GM18511 (cell line): ENCODE results near the gene TUBA4B.
"Not testable (repeated sequence)": the region's sequence is repeated elsewhere in the genome, so short reads cannot be mapped to it uniquely, and the experiment has no call there.

ENCODE experiments used
- ATAC-seq: cut with Tn5 transposase; IDR thresholded peaks from one replicate; pipeline ENCODE4 v1.9.1; 2021; ENCODE audit warnings: mild to moderate bottlenecking, moderate library complexity; ENCODE audit not compliant: unreplicated experiment

Gene TUBA4B

GRCh38 chr2:219273937-219274336 is 20.9 kb downstream of the TUBA4B start:
- ATAC-seq, result no peak

GRCh38 chr2:219274361-219274921 is 21.4 kb downstream of the TUBA4B start:
- ATAC-seq, result no peak

- ATAC-seq, result no peak
Measured at GRCh38 chr2:219277703-219278654, 24.9 kb downstream of the TUBA4B start.

GRCh38 chr2:219278655-219279150 is 25.7 kb downstream of the TUBA4B start:
- no peak for ATAC-seq

DNA sequence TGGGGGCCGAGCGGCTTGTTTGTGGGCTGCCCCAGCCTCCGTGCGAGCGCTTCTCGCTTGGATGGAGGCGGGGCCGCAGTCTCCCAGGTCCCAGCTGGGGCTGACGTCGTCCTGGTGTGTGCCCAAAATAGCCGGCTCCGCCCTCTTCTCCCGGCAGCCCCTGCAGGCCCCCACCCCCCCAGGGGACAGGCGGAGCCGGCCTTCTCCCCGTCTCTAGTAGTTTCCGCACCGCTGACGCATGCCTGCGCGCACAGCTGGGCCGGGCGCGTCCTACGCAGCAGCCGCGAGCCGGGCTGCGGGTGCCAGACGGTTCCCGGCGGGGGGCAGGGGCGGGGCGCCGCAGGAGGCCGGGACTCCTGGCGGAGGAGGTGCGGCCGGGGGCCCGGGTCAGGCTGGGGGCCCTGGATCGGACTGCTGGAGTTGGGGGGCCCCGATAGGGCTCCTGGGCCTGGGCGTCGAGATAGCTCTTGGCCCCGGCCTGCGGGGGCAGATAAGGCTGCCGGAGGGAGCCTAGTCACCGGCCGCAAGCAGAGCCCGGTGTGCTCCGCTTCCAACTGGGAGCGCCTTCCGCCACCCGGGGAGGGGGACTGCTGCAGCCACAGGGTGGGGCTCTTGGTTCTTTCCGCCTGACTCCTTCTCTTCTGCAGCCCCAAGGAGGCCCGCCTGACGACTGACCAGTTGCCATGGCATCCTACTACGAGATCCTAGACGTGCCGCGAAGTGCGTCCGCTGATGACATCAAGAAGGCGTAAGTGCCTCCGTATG is 26.3 kb downstream of the TUBA4B start, which contains the start of gene DNAJB2:
Gene DNAJB2, plus strand, starts transcription at position 216 of the 765 bp plus-strand sequence. Its CDS starts 468 bp downstream, at position 684.
- ATAC-seq, result peak; percentile 87

- no peak for ATAC-seq
Measured at GRCh38 chr2:219279916-219280516, 27.0 kb downstream of the TUBA4B start.

DNA sequence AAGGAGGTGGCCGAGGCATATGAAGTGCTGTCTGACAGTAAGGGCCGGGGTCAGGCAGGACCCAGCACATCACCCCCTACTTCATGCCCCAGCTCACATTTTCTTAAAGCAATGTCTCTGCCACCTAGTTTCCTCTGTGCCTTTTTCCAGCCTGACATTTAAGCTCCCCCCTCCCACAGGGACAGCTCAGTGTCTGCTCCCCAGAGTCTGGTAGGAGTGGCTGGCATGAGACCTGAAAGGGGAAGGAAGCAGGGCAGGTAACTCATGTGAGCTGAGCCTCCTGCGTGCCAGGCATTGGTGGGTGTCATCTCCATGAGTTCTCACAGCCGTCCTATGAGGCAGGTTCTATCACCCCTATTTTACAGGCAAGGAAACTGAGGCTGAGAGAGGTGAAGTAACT is 27.6 kb downstream of the TUBA4B start:
- no peak for ATAC-seq

DNA sequence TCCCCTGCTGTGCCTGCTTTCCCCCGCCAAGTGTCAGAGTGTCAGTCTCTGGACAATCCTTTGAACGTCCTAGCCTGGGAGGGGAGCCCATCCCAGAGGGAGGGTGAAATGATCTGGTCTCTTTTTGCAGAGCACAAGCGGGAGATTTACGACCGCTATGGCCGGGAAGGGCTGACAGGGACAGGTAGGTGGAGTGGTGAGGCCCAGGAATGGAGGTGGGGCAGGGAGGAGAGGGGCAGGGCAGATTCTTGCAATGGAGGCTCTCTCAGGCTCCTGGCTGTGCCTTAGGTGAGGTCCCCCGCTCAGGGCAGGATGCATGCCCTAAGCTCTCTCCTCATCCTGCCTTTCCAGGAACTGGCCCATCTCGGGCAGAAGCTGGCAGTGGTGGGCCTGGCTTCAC is 28.5 kb downstream of the TUBA4B start:
- ATAC-seq, result no peak

DNA sequence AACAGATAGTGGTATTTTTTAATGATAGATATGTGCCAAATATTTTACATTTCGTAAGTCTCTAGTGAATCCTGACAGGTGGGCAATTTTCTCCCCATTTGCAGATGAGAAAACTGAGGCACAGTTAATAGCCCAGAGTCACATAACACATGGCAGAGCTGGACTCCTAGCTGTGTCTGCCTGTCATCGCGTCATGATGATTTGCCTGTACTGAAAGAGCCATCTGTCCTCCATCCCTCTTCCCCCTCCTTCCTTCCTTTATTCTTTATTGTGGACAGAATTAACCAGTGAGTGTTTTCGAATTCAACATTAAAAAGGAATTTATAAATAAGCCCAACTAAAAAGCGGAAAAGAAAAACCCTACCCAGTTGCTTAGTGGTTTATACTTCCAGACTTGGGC is 29.3 kb downstream of the TUBA4B start:
- no peak for ATAC-seq

DNA sequence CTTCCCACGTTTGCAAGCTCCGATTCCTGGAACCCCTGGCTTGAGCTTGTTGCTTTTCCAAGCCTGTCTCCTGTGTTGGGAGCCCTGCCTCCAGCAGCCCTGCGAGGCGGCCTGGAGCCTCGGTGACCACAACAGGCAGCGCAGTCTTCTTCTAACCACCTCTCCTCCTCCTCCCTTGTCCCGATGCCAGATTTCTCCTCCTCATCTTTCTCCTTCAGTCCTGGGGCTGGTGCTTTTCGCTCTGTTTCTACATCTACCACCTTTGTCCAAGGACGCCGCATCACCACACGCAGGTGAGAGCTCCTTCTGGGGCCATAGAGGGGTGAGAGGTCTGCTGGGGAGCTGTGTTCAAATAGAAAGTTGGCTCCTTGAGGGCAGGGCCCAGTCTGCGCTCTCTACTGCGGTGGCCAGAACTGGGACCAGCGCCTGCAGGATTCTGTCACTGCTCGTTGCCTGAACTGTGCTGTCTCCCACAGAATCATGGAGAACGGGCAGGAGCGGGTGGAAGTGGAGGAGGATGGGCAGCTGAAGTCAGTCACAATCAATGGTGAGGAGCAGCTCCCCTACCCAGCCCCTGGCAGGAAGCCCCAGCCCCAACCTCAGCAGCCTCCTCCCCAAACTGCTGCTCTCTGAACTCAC is 30.0 kb downstream of the TUBA4B start:
- ATAC-seq, result no peak

DNA sequence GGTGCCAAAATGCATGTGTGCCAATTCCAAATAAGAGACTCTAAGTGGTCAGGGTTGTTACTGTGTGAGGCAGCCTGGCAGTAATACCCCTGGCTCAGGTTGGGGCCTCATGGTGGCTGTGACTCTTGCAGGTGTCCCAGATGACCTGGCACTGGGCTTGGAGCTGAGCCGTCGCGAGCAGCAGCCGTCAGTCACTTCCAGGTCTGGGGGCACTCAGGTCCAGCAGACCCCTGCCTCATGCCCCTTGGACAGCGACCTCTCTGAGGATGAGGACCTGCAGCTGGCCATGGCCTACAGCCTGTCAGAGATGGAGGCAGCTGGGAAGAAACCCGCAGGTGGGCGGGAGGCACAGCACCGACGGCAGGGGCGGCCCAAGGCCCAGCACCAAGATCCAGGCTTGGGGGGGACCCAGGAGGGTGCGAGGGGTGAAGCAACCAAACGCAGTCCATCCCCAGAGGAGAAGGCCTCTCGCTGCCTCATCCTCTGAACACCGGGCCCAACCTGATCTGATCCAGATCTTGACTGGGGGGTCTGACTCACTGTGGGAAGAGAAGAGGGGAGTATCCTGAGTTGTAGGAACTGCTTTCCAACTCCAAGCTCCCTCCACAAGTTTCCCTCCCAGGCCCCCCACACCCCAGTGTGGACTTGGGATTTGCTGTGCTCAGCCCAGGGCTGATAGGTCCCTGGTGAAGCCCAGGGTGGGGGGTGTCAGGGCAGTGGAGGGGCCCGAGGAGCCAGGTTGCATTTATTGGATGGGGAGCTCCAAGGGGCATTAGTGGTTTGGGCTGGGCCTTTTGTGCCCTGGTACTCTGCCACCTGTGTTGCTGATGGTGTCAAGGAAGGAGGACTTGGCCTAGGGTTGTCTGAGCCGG is 31.7 kb downstream of the TUBA4B start:
- no peak for ATAC-seq

DNA sequence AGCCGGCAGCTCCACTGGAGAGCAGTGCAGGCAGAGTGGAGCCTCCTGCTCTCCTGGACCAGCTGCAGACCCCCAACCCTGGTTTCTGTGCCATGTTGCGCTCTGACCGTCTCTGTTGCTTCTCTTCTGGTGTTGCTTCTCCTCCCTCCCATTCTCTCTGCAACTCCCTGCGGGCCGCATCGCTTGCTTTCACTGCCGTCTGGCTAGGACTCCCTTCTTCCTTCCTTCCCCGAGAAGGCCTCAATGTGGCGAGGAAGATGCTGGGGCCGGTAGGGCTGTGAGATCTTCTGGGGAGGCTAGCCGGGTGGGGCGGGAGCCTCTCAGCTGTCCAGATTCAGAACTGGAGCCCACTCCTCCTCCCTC is 32.3 kb downstream of the TUBA4B start:
- ATAC-seq, result no peak

DNA sequence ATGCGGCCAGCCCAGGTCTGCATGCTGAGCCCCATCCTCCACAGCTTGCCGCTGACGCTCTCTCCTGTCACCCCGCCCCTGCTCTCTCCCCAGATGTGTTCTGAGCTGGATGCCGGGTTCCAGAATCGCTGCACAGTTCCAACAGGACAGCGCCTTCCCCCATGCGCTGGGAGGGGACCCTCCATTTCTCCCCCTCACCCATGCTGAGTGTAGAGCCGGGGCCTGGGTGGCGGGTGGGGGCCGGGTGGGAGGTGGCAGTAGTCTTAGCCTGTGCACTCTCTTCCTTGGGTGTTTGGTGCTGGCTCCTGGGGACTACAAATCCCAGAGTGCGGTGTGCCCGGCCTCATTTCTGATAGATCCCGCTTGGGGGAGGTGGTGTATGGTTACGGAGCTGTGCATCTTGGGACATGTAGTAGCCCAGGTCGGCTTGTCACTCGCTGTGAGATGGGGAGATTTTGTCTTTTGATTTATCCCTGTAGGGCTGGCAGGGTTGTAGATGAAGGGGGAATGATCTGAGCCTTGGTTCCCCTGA is 32.9 kb downstream of the TUBA4B start:
- no peak for ATAC-seq

GRCh38 chr2:219286436-219287115 is 33.5 kb downstream of the TUBA4B start:
- no peak for ATAC-seq

DNA sequence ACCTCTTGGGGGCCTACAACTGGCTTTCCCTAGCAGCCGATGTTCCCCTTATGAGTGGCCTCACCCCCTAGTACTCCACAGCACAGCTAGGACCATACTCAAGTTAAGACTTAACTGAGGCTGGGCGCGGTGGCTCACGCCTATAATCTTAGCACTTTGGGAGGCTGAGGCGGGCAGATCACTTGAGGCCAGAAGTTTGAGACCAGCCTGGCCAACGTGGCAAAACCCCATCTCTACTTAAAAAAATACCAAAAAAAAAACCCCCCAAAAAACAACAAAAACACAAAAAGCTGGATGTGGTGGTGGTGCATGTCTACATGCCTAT is 34.0 kb downstream of the TUBA4B start:
- ATAC-seq, result not testable (repeated sequence)

DNA sequence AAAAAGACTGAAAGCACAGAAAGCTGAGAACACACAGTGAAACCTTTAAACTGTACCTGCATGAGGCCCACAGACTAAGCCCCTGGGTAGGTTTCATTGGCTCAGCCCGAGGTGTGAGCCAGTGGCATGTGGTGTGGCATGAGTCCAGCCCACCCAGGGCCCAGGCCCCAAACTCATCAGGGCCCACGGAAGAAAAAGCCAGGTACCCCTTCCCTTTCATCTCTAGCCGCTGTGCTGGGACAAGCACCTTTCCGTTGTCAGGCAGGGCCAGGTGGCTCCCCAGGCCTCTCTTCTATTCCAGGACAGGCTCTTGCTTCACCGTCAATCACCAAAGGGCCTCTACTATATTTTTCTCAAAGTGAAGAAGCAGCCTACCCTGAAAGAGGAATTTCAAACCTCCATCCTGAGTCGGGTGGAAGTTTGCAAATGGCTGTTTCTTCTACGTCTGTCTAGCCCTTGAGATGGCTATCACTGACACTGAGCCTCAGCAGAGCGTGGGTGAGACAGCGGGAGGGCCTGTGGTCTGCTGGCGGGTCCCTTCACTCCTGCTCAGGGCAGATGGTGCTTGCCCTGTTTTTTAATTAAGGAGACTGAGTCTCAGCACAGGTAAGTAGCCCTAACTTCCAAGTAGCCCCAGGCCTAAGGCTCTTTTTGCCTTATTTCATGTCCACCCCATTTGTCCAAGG is 34.7 kb downstream of the TUBA4B start:
- no peak for ATAC-seq

- no peak for ATAC-seq
Measured at GRCh38 chr2:219289195-219289536, 36.1 kb downstream of the TUBA4B start.
